Muscle layer of colon (tissue), 2 donors: ENCODE results near the gene CHKA.
A peak's percentile ranks its signal among the peaks of the same experiment; 100 is the strongest.

ENCODE experiments used
- H3K27ac ChIP-seq: one replicate; pipeline ENCODE4 v1.7.0; 2013; ENCODE audit warnings: low read depth, mild to moderate bottlenecking, low read length, moderate library complexity
- H3K27me3 ChIP-seq, 2 donors: one replicate each; pipeline ENCODE4 v1.7.0; 2013; ENCODE audit warnings: low read length in 2 of 2, mild to moderate bottlenecking in 2 of 2; ENCODE audit not compliant: insufficient read depth in 2 of 2, control insufficient read depth in 1 of 2
- H3K36me3 ChIP-seq: one replicate; pipeline ENCODE4 v1.7.0; 2013; ENCODE audit warnings: mild to moderate bottlenecking, low read length; ENCODE audit not compliant: insufficient read depth
- H3K4me1 ChIP-seq: one replicate; pipeline ENCODE4 v1.7.0; 2013; ENCODE audit warnings: mild to moderate bottlenecking, low read length; ENCODE audit not compliant: insufficient read depth
- H3K4me3 ChIP-seq, 2 donors: one replicate each; pipeline ENCODE4 v1.7.0; 2013; ENCODE audit warnings: low read length in 2 of 2, low read depth in 1 of 2, mild to moderate bottlenecking in 1 of 2, moderate library complexity in 1 of 2
- H3K9ac ChIP-seq: one replicate; pipeline ENCODE4 v1.7.0; 2013; ENCODE audit warnings: low read length
- H3K9me3 ChIP-seq: one replicate; pipeline ENCODE4 v1.7.0; 2013; ENCODE audit warnings: mild to moderate bottlenecking, low read length
- donor health status: abdominal sarcoma.
- donor health status: Adenocarcinoma of cecum.

CHKA gene

DNA sequence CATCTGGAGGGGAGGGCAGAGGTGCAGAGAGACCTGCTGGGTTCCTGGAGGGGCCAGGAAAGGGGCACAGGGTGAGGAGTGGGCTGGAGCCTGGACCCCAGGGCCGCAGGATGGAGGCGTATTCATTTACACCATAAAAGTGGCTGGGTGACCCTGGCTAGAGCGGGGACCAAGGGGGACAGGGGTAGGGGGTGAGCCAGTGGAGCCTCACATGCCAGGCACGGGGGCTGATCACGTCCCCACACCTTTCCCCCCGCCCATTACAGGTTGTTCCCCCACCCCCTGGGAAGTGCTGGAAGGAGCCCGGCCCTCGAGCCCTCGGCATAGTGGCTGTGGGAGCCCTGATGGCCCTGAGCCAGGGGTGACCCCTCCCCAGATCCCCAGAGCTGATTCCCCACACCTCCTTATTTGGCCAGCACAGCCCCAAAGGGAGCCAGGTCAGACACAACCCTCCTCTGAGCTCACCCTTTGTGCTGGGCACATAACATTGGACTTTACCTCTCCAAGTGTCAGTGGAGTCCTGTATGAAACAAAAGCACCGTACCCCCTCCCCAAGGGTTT is 81.6 kb downstream of the CHKA start:
- Histone ChIP-seq H3K9ac (peak overlapping the region; percentile 87), H3K27me3 (no peaks in the 10 kb centered on the region), H3K27ac (peak overlapping the region; percentile 85), H3K9me3 (no peaks in the 10 kb centered on the region), H3K4me1 (peaks cover 38% of the 10 kb centered on the region), H3K4me3 (peak overlapping the region; percentile 61 to 88), H3K36me3 (peaks cover 11% of the 10 kb centered on the region)

DNA sequence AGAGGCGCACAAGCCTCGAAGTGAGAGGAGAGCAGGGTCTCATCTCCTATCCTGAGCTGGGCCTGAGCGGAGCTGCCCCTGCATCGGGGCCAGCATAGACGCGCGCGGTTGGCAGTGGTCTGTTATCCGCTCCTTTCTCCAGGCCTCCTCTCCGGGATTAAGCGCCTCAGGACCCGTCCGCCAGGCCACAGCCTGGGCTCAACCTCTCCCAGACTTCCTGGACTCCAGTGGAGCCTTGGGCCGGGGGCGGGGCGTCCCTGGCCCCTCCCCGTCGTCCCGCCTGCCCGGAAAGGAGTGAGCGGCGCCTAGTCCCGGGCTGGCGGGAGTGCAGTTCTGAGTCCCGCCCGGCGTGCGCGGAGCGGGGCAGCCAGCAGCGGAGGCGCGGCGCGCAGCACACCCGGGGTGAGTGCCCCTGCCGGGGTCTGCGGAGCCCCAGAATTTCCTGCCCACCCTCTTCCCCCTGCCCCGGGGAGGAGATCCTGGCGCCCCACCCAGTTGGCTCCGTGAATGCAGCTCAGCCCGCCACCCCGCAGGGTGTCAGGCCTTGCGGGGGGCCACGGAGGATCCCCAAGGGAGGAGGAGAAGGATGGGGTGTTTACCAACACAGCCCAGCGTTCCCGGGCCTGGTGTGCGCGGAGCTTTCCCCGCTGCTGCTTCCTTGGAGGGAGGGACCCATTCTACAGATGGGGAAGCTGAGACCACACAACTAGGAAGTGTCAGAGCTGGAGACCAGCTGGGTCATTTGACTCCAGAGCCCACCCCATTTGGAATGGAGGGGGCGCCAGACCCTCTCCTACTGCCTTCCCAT is 82.3 kb downstream of the CHKA start, which contains the start of gene TCIRG1:
TSS of gene TCIRG1 (plus strand) at position 308 of the 808 bp plus-strand sequence. CDS start 2,247 bp downstream, outside the sequence.
- Histone ChIP-seq H3K4me3 (peak within 1 kb of the TSS; percentile 61 to 88), H3K36me3 (peaks cover 12% of the 10 kb centered on the region), H3K27ac (peak within 1 kb of the TSS; percentile 85), H3K4me1 (peaks cover 38% of the 10 kb centered on the region), H3K27me3 (no peaks in the 10 kb centered on the region), H3K9ac (peak within 1 kb of the TSS; percentile 87), H3K9me3 (no peaks in the 10 kb centered on the region)

DNA sequence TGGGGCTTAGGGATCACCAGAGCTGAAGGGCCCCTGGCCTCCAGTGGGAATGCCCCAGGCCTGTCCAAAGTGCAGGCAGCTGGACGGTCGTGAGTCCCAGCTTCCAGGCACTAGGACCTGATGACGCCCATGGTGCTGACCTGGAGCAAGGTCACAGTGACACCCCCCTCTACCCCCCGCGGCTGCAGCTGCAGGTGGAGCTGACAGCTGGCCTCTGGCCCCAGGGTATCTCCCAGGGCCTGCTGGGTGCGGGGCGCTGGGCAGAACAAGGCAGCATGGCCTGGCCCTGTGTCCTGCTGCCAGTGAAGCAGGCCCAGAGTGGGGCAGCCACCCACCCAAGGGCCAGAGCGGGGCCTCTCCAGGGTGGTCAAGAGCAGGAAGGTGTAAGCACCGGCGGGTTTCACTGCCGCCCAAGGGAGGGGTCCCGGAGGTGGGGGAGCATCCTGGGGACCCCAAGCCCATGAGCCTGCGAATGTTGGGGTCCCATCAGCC is 82.9 kb downstream of the CHKA start:
- Histone ChIP-seq H3K4me1 (peaks cover 38% of the 10 kb centered on the region), H3K27ac (peak overlapping the region; percentile 85), H3K9ac (peak overlapping the region; percentile 75), H3K4me3 (peak overlapping the region; percentile 61 to 88), H3K36me3 (peaks cover 19% of the 10 kb centered on the region), H3K27me3 (no peaks in the 10 kb centered on the region), H3K9me3 (no peaks in the 10 kb centered on the region)

DNA sequence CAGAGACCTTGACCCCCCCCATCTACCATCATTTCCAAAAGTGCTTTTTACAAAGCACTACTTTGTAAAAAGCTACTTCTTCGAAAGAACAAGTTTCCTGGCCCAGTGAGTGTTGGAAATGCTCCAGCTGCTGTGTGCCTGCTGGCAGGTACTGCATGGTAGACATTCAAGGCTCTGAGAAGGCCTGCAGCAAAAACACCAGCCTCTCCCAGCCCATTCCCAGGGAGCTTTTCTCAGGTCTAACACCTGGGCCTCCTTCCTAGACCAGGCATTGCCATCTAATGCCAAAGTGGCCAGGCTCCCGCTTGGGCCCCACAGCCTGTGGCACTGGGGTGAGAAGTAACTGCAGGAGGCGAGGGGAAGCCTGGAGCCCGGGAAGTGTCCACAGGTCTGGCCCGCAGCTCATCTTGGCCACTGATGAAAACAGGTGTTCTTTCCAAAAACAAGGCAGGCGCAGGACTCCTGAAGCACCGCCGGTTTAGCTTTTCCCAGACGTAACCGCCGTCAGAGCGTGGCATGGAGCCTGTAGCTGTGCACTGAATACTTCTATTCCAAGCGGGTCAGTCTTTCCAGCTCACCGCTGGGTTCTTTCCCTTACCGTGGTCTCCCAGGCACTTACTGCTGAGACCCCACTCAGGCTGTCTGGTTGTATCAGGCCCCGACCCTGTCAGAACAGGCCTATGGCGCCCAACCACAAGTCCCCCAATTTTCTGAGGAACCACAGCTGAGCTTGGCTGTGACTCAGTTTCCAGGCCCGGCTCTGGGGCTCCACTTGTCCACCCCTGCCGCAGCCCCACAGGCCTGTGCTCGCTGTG is 83.6 kb downstream of the CHKA start:
- Histone ChIP-seq H3K4me3 (no peak overlapping the region), H3K27me3 (no peaks in the 10 kb centered on the region), H3K9me3 (no peaks in the 10 kb centered on the region), H3K27ac (peak overlapping the region; percentile 85), H3K4me1 (peaks cover 38% of the 10 kb centered on the region), H3K9ac (peak overlapping the region; percentile 75), H3K36me3 (peaks cover 24% of the 10 kb centered on the region)

DNA sequence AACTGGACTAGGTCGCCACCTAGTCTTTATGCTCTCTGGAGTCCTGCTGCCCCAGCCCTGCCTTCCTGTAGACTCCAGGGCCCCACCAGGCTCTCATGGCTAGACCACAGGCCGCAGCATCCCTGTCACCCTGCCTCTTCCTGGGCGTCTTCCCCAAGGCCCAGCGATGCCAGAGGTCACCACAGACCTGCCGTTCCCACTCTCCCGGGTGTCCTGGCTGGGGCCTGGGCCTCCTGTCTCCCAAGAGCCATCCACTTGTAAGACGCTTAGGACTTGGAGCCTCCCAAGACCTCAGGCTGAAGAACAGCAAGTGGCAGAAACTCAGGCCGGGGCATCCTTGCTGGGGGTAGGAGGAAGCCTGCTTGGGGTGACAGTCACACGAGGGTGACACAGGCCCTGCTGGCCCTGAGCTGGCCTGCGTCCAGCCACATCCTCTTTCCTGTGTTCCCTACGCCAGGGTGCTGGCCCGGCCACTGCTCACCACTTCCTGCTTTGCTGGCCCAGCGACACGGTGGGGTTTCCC is 84.4 kb downstream of the CHKA start:
- Histone ChIP-seq H3K36me3 (peaks cover 24% of the 10 kb centered on the region), H3K4me3 (no peak overlapping the region), H3K27me3 (no peaks in the 10 kb centered on the region), H3K9me3 (no peaks in the 10 kb centered on the region), H3K27ac (peak overlapping the region; percentile 85), H3K9ac (no peak overlapping the region), H3K4me1 (peaks cover 44% of the 10 kb centered on the region)

DNA sequence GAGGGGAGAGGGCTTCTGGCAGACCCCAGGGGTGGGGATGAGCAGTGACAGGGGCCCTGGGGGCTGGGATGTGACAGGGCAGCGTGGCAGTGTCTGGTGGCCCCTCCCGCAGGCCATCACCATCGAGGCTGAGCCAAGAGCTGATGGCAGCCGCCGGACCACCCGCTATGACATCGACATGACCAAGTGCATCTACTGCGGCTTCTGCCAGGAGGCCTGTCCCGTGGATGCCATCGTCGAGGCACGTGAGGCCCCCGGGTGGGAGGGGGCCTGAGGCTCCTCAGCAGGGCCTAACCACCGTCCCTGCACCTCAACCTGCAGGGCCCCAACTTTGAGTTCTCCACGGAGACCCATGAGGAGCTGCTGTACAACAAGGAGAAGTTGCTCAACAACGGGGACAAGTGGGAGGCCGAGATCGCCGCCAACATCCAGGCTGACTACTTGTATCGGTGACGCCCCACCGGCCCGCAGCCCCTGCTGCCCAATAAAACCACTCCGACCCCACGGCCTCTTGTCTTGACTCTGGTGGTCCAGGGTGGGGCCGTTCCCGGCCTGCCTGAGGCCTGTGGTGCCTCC is 85.0 kb downstream of the CHKA start:
- H3K9me3 ChIP-seq, result no peaks in the 10 kb centered on the region
- no peak overlapping the region for H3K9ac ChIP-seq
- H3K27me3 ChIP-seq, result no peaks in the 10 kb centered on the region
- peaks cover 46% of the 10 kb centered on the region for H3K4me1 ChIP-seq
- no peak overlapping the region for H3K27ac ChIP-seq
- H3K4me3 ChIP-seq, result no peak overlapping the region
- peaks cover 24% of the 10 kb centered on the region for H3K36me3 ChIP-seq

DNA sequence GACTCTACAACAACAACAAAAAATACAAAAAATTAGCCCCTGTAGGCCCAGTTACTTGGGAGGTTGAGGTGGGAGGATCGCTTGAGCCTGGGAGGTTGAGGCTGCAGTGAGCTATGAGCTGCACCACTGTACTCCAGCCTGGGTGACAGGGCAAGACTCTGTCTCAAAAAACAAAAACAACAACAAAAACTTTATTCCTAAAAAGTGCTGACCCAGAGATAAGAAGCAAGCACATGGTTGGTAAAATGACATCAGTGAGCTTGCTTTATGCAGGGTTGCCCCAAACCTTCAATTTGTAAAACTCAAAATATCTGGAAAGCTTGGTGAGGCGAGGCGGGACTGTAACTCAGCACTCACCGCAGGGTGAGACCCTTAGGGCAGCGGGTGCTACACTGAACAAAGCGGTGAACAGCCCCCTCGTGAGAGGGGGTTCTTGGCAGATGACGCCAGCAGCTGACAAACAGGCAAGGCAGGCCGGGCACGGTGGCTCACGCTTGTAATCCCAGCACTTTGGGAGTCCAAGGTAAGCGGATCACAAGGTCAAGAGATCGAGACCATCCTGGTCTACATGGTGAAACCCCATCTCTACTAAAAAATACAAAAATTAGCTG is 85.8 kb downstream of the CHKA start:
- H3K36me3 ChIP-seq, result peaks cover 24% of the 10 kb centered on the region
- H3K4me1 ChIP-seq, result peaks cover 42% of the 10 kb centered on the region
- no peak overlapping the region for H3K4me3 ChIP-seq
- H3K9ac ChIP-seq, result no peak overlapping the region
- no peaks in the 10 kb centered on the region for H3K9me3 ChIP-seq
- no peak overlapping the region for H3K27ac ChIP-seq
- H3K27me3 ChIP-seq, result no peaks in the 10 kb centered on the region

DNA sequence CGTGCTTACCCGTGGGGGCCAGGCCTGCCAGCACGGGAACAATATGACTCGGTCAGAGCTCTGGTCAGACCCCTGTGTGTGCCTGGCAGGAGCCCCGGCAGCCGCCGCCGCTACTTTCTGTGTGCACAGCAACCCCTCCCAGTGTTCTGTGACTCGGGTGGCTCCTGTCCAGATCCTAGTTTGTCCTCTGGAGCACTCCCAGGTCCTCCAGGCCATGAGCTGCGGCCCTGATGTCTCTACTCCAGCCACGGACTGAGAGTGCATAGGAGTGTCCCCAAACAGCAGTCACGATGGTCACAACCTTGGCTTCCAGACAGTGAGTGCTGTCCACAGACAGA is 87.5 kb downstream of the CHKA start:
- Histone ChIP-seq H3K9ac (no peak overlapping the region), H3K36me3 (peaks cover 24% of the 10 kb centered on the region), H3K9me3 (no peaks in the 10 kb centered on the region), H3K4me1 (peaks cover 40% of the 10 kb centered on the region), H3K27ac (no peak overlapping the region), H3K27me3 (no peaks in the 10 kb centered on the region), H3K4me3 (no peak overlapping the region)

DNA sequence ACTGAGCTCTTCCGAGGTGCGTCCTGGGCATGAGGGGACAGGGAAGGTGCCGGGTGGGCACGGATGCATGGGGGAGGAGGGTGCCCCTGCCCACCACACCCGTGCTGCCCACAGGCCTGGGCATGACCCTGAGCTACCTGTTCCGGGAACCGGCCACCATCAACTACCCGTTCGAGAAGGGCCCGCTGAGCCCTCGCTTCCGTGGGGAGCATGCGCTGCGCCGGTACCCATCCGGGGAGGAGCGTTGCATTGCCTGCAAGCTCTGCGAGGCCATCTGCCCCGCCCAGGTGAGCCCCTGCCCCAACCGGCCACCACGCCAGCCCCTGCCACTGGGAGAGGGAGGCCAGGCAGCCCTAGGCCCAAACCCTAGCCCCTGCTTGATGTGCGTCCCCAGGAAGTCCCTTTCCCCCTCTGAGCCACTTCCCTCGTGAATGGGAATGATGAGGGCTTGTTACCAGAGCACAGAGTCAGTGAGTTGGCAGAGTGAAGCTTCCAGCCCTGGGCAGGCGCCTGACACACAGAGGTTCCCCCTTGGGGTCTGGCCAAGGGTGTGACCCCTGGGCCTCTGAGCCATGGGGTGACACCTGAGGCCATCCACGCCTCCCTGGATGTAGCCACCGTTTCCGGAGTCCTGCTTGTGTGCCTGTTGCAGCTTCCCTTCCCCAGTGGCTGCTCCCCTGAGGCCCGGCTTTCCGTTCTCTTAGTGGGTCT is 88.0 kb downstream of the CHKA start:
- no peaks in the 10 kb centered on the region for H3K27me3 ChIP-seq
- H3K27ac ChIP-seq, result no peak overlapping the region
- peaks cover 24% of the 10 kb centered on the region for H3K36me3 ChIP-seq
- no peak overlapping the region for H3K4me3 ChIP-seq
- H3K9ac ChIP-seq, result no peak overlapping the region
- no peaks in the 10 kb centered on the region for H3K9me3 ChIP-seq
- peaks cover 35% of the 10 kb centered on the region for H3K4me1 ChIP-seq

DNA sequence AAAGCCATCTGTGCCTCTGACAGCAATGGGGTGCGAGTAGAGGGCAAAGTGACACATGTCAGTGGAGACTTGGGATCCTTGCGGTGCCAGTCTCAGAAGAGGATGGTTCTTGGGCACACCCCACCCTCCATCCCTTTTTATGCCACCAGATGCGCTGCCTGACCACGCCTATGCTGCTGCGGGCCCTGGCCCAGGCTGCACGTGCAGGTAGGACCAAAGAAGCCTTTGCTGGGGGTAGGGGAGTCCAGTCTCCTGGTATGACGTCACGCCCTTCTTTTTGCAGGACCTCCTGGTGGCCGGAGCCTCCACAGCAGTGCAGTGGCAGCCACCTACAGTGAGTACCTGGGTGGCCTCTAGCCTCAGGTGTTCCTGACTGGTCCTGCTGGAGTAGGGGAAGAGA is 89.2 kb downstream of the CHKA start:
- no peaks in the 10 kb centered on the region for H3K9me3 ChIP-seq
- no peak overlapping the region for H3K27ac ChIP-seq
- peaks cover 27% of the 10 kb centered on the region for H3K4me1 ChIP-seq
- H3K4me3 ChIP-seq, result peak overlapping the region in 1 of 2 donors; percentile 99
- H3K9ac ChIP-seq, result peak overlapping the region; percentile 99
- no peaks in the 10 kb centered on the region for H3K27me3 ChIP-seq
- H3K36me3 ChIP-seq, result peaks cover 24% of the 10 kb centered on the region
